ENCODE data around the gene KRTAP4-11.
"Not testable (repeated sequence)": the region's sequence is repeated elsewhere in the genome, so short reads cannot be mapped to it uniquely, and the experiment has no call there.

KRTAP4-11 gene

DNA sequence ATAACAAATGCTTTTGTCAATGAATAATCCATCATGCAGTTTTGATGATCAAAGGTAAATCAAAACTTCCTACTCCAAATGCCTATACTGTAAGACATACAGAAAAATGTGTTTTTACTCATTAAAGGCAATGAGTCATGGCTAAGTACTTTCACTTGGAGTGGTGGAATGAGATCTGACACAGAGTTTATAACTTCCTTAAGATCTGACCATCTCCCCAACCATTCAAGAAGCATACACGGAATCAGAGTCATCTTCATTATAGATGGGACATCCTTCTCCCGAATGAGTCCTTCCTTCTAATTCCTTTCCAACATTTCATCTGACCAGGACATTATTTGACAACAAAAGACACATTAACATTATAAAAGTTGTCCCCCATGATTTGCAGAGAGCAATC lies 34.7 kb downstream of the KRTAP4-11 start:
- DNase-seq, result not testable (repeated sequence)

DNA sequence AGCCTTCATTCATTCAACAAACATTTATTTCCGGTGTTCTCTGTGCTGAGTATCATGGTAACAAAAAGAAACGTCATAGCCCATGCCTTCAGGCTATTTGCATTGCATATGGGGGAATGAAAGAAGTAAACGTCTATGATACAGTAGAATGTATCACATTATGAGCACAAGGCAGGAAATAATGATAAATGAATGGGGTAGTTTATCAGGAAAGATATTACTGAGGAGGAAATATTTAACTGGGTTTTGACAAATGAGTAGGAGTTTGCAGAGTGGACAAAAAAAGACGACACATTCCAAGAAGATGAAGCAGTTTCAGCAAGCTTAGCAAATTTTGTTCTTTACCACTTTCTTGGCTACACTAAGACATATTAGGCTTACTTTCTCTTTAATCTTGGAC lies 35.5 kb downstream of the KRTAP4-11 start:
- DNase-seq, result no peak

DNA sequence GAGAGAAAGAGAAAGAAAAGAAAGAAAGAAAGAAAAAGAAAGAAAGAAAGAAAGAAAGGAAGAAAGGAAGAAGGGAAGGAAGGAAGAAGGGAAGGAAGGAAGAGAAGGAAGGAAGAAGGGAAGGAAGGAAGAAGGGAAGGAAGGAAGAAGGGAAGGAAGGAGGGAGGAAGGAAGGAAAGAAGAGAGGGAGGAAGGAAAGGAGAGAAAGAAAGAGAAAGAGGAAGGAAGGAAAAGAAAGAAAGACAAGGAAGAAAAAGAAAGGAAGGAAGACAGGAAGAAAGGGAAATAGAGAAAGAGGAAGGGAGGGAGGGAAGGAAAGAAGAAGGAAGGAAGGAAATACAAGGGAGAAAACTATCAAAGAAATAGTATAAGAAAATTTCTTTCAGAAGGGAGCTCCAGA lies 41.4 kb downstream of the KRTAP4-11 start:
- no peak for DNase-seq

DNA sequence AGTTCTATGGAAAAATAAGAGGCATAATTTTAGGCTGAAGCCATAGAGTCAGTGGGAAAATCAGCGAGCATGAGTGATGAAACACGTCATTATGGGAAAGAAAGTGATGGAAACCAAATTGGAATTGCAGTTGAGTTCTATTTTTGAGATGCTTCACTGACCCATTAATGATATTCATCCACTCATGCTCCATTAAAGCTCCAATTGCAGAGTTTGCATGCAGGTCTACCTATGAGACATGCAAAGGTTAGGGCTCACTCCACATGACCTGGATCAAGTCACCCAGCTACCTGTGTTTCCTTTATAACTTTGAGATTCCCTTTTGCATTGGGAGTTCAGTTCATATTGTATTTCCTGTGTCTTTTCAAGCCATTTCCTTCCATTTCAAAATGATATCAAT lies 44.5 kb downstream of the KRTAP4-11 start:
- DNase-seq, result no peak

GRCh38 chr17:41071606-41072360 lies 46.4 kb downstream of the KRTAP4-11 start:
- DNase-seq, result no peak

DNA sequence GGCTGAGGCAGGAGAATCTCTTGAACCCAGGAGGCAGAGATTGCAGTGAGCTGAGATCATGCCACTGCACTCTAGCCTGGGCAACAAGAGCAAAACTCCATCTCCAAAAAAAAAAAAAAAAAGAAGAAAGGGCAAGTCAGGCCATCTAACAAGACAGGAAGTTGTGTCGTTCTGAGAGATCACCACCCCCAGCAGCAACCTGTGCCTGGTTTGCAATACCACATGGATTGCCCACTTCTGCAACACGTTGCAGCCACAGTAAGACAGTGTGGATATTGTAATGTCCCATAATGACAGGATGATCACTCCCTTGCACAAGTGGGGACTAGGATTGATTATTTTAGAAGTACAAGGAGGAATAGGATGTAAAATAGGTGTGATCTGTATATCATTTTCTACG lies 49.1 kb downstream of the KRTAP4-11 start:
- DNase-seq, result no peak

DNA sequence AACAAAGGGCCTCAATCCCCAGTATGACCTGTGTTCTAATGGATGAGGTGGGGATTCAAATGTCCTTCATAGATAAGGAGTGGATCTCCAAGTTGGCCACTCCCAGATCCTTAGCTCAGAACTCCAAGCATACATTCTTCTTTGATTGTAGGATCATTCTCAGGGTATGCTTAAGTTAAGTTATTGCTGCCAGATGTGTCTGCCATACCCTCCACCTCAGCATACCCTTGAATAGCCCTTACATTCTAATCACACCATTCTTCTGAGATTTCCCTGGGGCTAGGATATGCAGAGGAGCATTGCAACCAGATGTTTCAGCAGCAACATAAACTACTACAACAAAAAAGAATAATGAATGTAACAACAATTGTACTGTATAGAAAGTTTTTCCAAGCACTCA lies 50.9 kb downstream of the KRTAP4-11 start:
- no peak for DNase-seq
